ENCODE measurements around the gene ADCY9. TPM values are rescaled to one million over a fixed set of nuclear protein-coding genes. Genes with fewer than 3 reads are reported as not detected.
"Not testable (repeated sequence)": the region's sequence is repeated elsewhere in the genome, so short reads cannot be mapped to it uniquely, and the experiment has no call there.

ADCY9 gene
- total RNA-seq, 3 donors from 2014 or later, result 10.9 to 14.4 (median 12.0) TPM

DNA sequence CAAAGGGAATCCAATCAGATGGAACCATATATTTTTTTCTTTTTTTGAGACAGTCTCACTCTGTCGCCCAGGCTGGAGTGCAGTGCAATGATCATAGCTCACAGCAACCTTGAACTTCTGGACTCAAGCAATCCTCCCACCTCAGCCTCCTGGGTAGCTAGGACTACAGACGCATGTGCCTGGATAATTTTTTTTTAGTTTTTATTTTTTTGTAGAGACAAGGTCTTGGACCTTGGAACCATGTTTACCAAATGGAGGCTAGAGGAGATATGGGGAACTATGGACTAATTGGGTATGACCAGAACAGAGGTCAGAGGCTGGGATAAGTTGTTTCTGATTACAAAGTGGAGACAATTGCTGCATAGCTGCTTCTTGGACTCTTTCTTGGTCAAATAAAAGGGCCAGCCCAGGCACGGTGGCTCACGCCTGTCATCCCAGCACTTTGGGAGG lies 41.2 kb upstream of the ADCY9 start:
- no peak overlapping the region for H3K4me3 ChIP-seq
- H3K9me3 ChIP-seq, result no peaks in the 10 kb centered on the region
- H3K27me3 ChIP-seq, result no peaks in the 10 kb centered on the region
- intact Hi-C loops (cut with DNase I; ENCODE audit: low total_unique reads), result no loop called here
- no peak overlapping the region for H3K27ac ChIP-seq
- H3K4me1 ChIP-seq, result no peaks in the 10 kb centered on the region
- H3K36me3 ChIP-seq, result no peaks in the 10 kb centered on the region
- TF ChIP-seq, protein P1, sequence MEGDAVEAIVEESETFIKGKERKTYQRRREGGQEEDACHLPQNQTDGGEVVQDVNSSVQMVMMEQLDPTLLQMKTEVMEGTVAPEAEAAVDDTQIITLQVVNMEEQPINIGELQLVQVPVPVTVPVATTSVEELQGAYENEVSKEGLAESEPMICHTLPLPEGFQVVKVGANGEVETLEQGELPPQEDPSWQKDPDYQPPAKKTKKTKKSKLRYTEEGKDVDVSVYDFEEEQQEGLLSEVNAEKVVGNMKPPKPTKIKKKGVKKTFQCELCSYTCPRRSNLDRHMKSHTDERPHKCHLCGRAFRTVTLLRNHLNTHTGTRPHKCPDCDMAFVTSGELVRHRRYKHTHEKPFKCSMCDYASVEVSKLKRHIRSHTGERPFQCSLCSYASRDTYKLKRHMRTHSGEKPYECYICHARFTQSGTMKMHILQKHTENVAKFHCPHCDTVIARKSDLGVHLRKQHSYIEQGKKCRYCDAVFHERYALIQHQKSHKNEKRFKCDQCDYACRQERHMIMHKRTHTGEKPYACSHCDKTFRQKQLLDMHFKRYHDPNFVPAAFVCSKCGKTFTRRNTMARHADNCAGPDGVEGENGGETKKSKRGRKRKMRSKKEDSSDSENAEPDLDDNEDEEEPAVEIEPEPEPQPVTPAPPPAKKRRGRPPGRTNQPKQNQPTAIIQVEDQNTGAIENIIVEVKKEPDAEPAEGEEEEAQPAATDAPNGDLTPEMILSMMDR (IDR thresholded peaks at IDR 0.05), result no peak
- TF ChIP-seq POLR2AphosphoS5 (IDR thresholded peaks at IDR 0.05) (no peak), POLR2A (IDR thresholded peaks at IDR 0.05) (no peak)
- DNase-seq (ENCODE audit: low spot score in 2 of 2), result no peak

DNA sequence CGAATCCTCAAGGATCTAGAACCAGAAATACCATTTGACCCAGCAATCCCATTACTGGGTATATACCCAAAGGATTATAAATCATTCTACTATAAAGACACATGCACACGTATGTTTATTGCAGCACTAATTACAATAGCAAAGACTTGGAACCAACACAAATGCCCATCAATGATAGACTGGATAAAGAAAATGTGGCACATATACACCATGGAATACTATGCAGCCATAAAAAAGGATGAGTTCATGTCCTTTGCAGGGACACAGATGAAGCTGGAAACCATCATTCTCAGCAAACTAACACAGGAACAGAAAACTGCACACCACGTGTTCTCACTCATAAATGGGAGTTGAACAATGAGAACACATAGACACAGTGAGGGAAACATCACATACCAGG lies 40.3 kb upstream of the ADCY9 start:
- intact Hi-C loops (cut with DNase I; ENCODE audit: low total_unique reads); H3K9me3 ChIP-seq: not testable (repeated sequence)

DNA sequence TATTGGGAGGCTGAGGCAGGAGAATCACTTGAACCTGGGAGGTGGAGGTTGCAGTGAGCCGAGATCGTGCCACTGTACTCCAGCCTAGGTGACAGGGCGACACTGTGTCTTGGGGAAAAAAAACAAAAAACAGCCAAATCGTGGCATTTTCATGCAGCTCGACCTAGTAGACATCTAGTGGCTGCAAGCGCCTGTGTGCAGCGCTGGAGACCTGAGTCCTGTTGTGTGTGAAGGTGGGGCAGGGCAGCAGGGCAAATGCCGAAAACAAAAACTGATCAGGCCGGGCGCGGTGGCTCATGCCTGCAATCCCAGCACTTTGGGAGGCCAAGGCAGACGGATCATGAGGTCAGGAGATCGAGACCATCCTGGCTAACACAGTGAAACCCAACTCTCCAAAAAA lies 37.1 kb upstream of the ADCY9 start:
- H3K4me1 ChIP-seq; H3K4me3 ChIP-seq; H3K9me3 ChIP-seq; intact Hi-C loops (cut with DNase I; ENCODE audit: low total_unique reads); H3K27me3 ChIP-seq; DNase-seq (ENCODE audit: low spot score in 2 of 2); H3K36me3 ChIP-seq; H3K27ac ChIP-seq: not testable (repeated sequence)

More for the DNA sequence above, 40.3 kb upstream of the ADCY9 start:
- H3K27me3 ChIP-seq; DNase-seq (ENCODE audit: low spot score in 2 of 2); H3K36me3 ChIP-seq; H3K27ac ChIP-seq; H3K4me1 ChIP-seq; H3K4me3 ChIP-seq: not testable (repeated sequence)

DNA sequence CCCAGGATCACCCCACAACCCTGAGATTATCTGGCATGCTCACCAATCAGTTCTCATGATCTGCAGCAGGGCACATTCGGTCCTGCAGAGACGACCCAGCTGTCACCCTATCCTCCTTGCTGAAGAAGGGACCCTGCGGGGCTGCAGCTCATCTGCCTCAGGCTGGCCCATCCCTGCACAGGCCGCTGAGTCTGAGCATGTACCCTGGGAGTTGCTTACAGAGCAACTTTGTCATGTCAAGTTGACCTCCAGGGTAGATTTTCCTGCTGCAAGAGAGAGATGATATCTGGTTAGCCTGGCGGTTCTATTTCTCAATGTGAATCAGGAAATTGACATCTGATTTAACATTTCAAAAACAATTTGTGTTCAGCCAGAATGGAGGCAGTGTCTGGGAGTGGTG lies 36.0 kb upstream of the ADCY9 start:
- intact Hi-C loops (cut with DNase I; ENCODE audit: low total_unique reads), result no loop called here
- DNase-seq (ENCODE audit: low spot score in 2 of 2), result no peak
- Histone ChIP-seq H3K27ac (peak overlapping the region in 1 of 2 donors; percentile 38), H3K4me3 (no peak overlapping the region), H3K36me3 (no peaks in the 10 kb centered on the region), H3K27me3 (no peaks in the 10 kb centered on the region), H3K9me3 (no peaks in the 10 kb centered on the region), H3K4me1 (no peaks in the 10 kb centered on the region)
- TF ChIP-seq POLR2A (IDR thresholded peaks at IDR 0.05) (no peak), POLR2AphosphoS5 (IDR thresholded peaks at IDR 0.05) (no peak)
- TF ChIP-seq, protein P1 (IDR thresholded peaks at IDR 0.05), result no peak

DNA sequence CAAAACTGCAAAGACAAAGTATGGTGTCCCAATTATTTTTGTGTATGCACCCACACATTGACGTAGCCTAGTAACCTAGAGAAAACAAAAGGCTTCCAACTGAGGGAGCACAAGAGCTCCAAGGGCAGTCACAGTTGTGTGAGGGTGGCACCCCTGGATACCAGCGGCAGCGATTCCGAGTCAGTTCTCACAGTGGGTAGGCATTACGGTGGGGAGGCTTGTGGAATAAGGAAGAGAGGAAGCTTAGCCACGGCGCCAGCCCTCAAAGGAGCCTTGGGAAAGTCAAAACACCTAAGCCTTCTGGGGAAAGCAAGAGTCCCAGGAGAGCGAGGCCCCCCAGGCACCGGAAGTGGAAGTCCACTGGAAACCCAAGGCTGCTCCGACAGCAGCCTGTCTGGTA lies 31.0 kb upstream of the ADCY9 start:
- intact Hi-C loops (cut with DNase I; ENCODE audit: low total_unique reads), result no loop called here
- DNase-seq (ENCODE audit: low spot score in 2 of 2), result no peak
- Histone ChIP-seq H3K27ac (no peak overlapping the region), H3K4me3 (no peak overlapping the region), H3K36me3 (no peaks in the 10 kb centered on the region), H3K9me3 (no peaks in the 10 kb centered on the region), H3K4me1 (no peaks in the 10 kb centered on the region), H3K27me3 (no peaks in the 10 kb centered on the region)
- TF ChIP-seq, protein P1 (IDR thresholded peaks at IDR 0.05), result no peak
- no peak for TF ChIP-seq POLR2AphosphoS5 (IDR thresholded peaks at IDR 0.05)
- no peak for TF ChIP-seq POLR2A (IDR thresholded peaks at IDR 0.05)

DNA sequence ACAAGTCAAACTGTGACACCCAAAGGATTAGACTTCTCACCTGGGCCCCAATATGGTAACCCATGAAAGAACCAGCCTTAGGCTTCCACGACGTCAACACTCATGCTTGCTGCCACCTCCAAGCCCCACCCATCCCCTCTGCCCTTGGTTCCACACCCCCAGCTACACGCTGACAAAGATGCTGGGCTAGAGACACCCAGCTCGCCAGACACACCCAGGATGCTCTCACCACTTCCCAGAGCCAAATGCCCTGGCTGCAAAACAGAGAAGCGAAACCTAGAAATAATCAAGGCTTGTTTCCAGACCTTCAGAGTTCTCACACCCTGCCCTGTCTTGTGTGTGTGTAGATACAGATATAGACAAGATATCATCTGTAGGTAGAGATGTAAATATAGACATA lies 26.0 kb upstream of the ADCY9 start:
- intact Hi-C loops (cut with DNase I; ENCODE audit: low total_unique reads), result no loop called here
- no peaks in the 10 kb centered on the region for H3K9me3 ChIP-seq
- no peaks in the 10 kb centered on the region for H3K4me1 ChIP-seq
- H3K27me3 ChIP-seq, result no peaks in the 10 kb centered on the region
- no peak for DNase-seq (ENCODE audit: low spot score in 2 of 2)
- H3K4me3 ChIP-seq, result no peak overlapping the region
- TF ChIP-seq POLR2AphosphoS5 (IDR thresholded peaks at IDR 0.05) (no peak), POLR2A (IDR thresholded peaks at IDR 0.05) (no peak)
- TF ChIP-seq, protein P1 (IDR thresholded peaks at IDR 0.05), result no peak
- H3K27ac ChIP-seq, result no peak overlapping the region
- H3K36me3 ChIP-seq, result no peaks in the 10 kb centered on the region

Measured in breast epithelium (tissue), 4 donors.